Liver (tissue), 3 donors: Measurements from ENCODE around the gene MAGI1.

Experiments used
- GABPA ChIP-seq, 2 donors: IDR thresholded peaks in 1 of 2; conservative IDR thresholded peaks in 1 of 2; 2 replicates each; pipeline ENCODE4 v1.6.1; 2016; ENCODE audit warnings: antibody characterized with exemption in 2 of 2, mild to moderate bottlenecking in 1 of 2, moderate library complexity in 1 of 2
- NR2F2 ChIP-seq: IDR thresholded peaks from 2 replicates; pipeline ENCODE4 v1.6.1; 2016; ENCODE audit warnings: antibody characterized with exemption
- TF ChIP-seq, protein P1 (sequence below): IDR thresholded peaks from 2 replicates; pipeline ENCODE4 v1.6.1; 2016; ENCODE audit warnings: antibody characterized with exemption, mild to moderate bottlenecking
- TF ChIP-seq, protein P2 (sequence below): fragments of 150-350 bp; IDR thresholded peaks from 2 replicates; pipeline ENCODE4 v1.5.1; 2017; ENCODE audit warnings: improper control_type of control experiment, low read depth, low read length; ENCODE audit not compliant: missing input control
- donor health status: healthy.
- donor health status: healthy.

DNA sequence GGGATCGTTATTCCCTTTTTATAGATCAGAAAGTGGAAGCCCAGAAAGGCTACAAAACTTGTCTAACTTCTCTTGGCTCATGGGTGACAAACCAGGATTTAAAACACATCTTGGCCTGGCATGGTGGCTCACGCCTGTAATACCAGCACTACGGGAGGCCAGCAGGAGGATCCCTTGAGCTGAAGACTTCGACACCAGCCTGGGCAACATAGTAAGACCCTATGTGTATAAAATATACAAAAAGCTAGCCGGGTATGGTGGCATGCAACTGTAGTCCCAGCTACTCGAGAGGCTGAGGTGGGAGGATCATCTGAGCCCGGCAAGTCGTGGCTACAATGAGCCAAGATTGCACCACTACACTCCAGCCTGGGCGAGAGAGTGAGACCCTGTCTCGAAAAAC lies 479.1 kb downstream of the MAGI1 start:
- TF ChIP-seq, protein P1, sequence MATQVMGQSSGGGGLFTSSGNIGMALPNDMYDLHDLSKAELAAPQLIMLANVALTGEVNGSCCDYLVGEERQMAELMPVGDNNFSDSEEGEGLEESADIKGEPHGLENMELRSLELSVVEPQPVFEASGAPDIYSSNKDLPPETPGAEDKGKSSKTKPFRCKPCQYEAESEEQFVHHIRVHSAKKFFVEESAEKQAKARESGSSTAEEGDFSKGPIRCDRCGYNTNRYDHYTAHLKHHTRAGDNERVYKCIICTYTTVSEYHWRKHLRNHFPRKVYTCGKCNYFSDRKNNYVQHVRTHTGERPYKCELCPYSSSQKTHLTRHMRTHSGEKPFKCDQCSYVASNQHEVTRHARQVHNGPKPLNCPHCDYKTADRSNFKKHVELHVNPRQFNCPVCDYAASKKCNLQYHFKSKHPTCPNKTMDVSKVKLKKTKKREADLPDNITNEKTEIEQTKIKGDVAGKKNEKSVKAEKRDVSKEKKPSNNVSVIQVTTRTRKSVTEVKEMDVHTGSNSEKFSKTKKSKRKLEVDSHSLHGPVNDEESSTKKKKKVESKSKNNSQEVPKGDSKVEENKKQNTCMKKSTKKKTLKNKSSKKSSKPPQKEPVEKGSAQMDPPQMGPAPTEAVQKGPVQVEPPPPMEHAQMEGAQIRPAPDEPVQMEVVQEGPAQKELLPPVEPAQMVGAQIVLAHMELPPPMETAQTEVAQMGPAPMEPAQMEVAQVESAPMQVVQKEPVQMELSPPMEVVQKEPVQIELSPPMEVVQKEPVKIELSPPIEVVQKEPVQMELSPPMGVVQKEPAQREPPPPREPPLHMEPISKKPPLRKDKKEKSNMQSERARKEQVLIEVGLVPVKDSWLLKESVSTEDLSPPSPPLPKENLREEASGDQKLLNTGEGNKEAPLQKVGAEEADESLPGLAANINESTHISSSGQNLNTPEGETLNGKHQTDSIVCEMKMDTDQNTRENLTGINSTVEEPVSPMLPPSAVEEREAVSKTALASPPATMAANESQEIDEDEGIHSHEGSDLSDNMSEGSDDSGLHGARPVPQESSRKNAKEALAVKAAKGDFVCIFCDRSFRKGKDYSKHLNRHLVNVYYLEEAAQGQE: no peak
- no peak for TF ChIP-seq GABPA (IDR thresholded peaks at IDR 0.05 in 1 of 2, conservative IDR thresholded peaks at IDR 0.05 in 1 of 2)
- no peak for TF ChIP-seq NR2F2
- TF ChIP-seq, protein P2, sequence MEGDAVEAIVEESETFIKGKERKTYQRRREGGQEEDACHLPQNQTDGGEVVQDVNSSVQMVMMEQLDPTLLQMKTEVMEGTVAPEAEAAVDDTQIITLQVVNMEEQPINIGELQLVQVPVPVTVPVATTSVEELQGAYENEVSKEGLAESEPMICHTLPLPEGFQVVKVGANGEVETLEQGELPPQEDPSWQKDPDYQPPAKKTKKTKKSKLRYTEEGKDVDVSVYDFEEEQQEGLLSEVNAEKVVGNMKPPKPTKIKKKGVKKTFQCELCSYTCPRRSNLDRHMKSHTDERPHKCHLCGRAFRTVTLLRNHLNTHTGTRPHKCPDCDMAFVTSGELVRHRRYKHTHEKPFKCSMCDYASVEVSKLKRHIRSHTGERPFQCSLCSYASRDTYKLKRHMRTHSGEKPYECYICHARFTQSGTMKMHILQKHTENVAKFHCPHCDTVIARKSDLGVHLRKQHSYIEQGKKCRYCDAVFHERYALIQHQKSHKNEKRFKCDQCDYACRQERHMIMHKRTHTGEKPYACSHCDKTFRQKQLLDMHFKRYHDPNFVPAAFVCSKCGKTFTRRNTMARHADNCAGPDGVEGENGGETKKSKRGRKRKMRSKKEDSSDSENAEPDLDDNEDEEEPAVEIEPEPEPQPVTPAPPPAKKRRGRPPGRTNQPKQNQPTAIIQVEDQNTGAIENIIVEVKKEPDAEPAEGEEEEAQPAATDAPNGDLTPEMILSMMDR: no peak
